Stromal cell of bone marrow (primary cell): ENCODE data around the gene OR2M4.
A peak's percentile ranks its signal among the peaks of the same experiment; 100 is the strongest.
"Not testable (repeated sequence)": the region's sequence is repeated elsewhere in the genome, so short reads cannot be mapped to it uniquely, and the experiment has no call there.

Experiments used
- DNase-seq: peaks from one replicate; pipeline ENCODE4 v3.0.0-alpha.2; 2012; ENCODE audit warnings: low read depth

The OR2M4 gene, protein sequence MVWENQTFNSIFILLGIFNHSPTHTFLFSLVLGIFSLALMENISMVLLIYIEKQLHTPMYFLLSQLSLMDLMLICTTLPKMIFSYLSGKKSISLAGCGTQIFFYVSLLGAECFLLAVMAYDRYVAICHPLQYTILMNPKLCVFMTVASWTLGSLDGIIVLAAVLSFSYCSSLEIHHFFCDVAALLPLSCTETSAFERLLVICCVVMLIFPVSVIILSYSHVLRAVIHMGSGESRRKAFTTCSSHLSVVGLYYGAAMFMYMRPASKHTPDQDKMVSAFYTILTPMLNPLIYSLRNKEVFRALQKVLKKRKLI

DNA sequence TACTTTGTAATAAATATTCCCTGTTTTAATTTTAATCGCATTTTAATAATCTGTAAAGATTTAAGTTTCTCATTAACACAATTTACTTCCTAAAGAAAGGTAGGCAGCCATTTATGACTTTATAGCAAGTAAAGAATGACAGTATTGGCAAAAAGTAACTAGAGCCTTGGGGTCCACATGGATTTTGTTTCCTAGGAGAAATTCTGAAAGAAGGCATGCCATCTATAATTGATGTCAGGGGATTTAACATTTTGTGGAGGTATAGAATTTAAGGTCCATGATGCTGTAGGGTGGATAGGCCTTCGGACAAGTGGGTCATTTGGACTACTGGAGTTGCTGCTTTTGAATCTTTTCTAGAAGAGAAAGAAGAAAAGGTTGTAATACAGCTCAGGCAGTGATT lies at the start of gene OR2M4:
Gene OR2M4 (plus strand): TSS at position 301 of the 400 bp plus-strand sequence. CDS start 7,512 bp downstream, outside the sequence.
- DNase-seq: no peak

DNA sequence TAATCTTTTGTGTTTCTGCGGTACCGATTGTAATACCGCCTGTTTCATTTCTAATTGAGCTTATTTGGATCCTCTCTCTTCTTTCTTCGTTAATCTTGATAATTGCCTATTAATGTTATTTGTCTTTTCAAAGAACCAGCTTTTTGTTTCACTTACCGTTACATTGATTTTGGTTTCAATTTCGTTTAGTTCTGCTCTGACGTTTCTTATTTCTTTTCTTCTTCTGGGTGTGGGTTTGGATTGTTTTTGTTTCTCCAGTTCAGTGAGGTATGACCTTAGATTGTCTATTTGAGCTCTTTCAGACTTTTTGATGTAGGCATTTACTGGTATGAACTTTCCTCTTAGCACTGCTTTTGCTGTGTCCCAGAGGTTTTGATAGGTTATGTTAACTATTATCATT lies 47.2 kb upstream of the OR2M4 start:
- DNase-seq: no peak

DNA sequence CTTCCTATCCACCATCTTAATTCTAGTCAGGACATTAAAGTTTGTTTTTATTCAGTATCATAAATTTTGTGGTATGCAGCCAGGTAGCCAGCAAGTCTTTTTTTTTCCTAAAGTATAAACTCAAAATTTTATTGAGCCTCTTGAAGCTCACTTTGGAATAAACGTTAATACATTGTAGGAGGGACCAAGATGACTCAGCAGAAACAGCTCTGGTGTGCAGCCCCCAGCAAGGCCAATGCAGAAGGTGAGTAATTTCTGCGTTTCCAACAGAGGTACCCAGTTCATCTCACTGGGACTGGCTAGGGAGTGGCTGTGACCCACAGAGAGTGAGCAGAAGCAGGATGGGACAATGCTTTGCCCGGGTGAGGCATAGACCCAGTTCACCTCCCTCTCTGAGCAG lies 43.9 kb upstream of the OR2M4 start:
- DNase-seq: no peak

DNA sequence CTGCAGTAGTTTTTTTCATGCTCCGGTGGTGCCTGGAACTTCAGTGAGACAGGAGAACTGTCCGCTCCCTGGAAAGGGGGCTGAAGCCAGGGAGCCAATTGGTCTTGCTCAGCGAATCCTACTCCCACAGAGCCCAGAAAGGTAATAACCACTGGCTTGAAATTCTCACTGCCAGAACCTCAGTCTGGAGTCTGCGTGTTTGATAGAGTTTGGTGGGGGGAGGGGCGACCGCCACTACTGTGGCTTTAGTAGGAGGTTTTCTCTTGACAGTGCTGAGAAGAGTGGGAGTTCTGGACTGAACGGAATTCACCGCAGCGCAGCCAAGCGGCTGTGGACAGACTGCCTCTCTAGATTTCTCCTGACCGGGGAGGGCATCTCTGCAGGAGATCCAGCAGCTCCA lies 42.2 kb upstream of the OR2M4 start:
- no peak for DNase-seq

DNA sequence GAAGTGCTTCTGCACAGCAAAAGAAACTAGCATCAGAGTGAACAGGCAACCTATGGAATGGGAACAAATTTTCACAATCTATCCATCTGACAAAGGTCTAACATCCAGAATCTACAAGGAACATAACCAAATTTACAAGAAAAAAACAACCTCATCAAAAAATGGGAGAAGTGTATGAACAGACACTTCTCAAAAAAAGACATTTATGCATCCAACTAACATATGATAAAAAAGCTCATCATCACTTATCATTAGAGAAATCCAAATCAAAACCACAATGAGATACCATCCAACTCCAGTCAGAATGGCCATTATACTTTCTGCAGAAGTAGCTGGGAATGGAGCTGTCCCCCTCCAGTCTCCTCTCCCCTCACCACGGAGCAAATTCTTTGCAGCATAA lies 37.1 kb upstream of the OR2M4 start:
- DNase-seq: no peak

DNA sequence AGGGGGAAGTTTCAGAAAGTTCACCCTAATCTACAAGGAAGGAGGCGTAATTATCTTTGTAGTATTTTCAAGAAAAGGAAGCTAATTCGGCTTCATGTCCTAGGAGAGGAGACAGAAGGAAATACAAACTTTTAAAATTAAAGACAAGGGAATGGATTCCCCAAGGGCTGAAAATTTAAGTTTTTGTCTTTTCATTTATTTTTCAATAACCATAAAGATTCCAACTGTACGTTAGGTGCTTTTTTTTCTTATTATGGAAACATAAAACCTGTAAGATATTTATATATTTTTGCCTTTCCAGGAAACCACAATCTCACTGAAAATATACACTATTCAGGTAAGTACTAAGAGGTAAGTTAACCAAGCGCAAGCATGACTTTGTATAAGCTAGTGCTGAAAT lies 34.3 kb upstream of the OR2M4 start, which contains the start of gene OR2M3:
Gene OR2M3 (plus strand): TSS at position 301 of the 400 bp plus-strand sequence. CDS start 5,803 bp downstream, outside the sequence.
- DNase-seq: no peak

DNA sequence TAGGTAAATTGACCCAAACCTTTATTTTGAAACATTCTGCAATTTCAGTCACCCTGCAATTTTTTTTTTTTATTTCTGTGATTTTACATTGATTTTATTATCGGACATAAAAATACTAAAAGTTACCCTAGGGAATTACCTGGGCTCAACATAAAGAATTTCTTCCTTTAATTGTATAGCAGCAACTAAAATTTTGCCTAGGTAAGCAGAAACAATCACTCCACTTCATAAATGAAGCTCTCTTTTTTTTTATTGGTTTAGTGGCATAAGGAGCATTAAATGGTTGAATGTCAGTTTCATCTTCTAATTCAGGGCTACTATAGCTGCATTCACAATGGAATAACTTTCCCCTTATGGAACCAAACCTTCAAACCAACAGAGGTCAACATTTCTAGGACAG lies 15.3 kb upstream of the OR2M4 start:
- DNase-seq: no peak

DNA sequence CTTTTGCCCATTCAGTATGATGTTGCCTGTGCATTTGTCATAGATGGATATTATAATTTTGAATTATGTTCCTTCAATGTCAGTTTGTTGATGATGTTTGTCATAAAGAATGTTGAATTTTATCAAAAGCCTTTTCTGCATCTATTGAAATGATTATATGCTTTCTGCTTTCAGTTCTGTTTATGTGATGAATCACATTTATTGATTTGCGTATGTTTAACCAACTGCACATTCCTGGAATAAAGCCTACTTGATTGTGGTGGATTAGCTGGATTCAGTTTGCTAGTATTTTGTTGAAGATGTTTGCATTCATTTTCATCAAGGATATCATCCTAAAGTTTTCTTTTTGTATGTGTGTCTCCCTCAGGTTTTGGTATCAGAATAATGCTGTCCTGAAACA lies 5.7 kb upstream of the OR2M4 start:
- DNase-seq: no peak

DNA sequence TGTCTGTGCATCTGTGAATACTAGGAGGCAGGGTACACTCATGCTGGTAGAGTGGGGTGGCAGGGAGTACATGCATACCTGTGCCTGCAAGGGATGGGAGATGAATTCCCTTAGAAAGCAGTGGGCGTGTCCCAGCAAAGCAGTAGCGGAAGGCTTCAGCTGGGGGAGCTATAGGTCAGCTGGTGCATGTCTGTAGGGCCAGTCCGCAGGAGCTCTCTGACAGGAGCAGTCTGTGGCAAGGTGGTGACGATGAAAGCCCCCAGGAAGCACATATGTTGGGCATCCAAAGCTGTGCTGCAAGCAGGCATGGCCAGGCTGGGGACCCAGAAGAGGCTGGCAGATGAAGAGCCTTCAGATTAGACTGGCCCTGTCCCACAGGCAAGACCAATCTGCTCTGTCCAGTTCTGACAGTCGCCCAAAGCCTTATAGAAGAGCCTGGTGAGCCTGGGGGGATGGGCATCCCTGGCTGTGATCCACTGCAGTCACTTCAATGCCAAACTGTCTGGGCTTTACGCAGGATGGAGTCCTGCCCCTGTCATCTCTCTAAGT lies 1.8 kb upstream of the OR2M4 start:
- DNase-seq: no peak

DNA sequence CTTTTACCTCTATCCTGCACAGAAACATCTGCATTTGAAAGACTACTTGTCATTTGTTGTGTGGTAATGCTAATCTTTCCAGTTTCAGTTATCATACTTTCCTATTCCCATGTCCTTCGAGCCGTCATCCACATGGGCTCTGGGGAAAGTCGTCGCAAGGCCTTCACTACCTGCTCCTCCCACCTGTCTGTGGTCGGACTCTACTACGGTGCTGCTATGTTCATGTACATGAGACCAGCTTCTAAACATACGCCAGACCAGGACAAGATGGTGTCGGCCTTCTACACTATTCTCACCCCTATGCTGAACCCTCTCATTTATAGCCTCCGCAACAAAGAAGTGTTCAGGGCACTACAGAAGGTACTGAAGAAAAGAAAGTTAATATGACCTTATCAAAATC lies 8.3 kb downstream of the OR2M4 start:
- DNase-seq: no peak

DNA sequence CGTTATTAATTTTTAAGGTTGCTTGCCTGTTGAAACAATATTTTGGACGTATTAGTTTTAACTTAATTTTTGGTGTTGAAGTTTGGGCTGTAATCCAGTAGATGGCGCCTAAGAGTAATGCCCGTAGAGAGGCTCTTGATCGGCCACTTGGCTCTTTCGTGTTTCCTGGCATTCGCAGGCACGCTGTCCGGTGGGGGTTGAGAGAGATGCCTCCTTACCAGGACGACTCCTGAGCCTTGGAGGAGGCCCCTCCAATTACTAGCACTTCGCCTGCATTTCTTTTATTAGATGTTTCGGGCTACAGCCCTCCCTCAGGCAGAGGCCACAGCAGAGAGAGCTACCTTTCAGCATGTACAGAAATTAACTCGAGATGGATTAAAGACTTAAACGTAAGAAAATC lies 12.0 kb downstream of the OR2M4 start:
- peak; percentile 0 for DNase-seq

DNA sequence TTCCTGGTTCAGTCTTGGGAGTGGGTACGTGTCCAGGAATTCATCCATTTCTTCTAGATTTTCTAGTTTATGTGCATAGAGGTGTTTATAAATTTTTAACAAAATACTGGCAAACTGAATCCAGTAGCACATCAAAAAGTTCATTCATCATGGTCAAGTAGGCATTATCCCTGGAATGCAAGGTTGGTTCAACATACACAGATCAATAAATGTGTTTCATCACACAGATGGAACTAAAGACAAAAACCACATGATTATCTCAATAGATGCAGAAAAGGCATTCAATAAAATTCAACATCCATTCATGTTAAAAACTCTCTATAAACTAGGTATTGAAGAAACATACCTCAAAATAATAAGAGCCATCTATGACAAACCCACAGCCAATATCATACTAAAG lies 28.1 kb downstream of the OR2M4 start:
- DNase-seq: not testable (repeated sequence)

DNA sequence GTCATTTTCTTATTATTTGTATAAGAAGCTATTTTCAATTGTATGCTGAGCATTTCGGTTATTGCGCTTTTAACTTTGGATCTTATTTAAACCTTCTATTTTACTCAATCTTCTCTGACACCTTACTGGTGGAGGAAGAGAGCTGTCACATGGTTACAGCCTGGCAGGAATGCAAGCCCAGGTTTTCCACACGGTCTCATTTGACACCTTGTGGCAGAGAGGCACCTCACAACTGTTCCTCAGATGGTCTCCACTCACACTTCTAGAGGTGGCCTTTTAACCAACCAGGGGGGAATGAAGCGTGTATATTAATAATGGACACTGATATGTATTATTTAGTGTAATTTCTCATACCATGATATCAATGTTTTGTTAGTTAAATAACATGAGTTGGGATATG lies 37.0 kb downstream of the OR2M4 start:
- no peak for DNase-seq

DNA sequence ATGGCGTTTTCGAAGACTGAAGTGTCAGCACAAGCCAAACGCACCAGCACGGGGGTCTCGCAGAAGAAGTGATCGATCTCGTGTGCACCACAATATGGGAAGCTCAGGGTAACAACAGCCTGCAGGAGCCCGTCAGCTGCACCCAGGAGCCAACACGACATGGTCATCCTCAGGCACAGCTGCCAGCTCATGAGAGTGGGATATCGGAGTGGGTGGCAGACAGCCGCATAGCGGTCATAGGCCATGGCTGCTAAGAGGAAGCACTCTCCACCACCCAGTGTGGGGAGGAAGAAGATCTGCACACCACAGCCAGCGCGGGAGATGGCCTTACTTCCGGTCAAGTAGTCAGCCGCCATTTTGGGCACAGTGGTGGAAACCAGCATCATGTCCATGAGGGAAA lies 42.0 kb downstream of the OR2M4 start:
- not testable (repeated sequence) for DNase-seq

DNA sequence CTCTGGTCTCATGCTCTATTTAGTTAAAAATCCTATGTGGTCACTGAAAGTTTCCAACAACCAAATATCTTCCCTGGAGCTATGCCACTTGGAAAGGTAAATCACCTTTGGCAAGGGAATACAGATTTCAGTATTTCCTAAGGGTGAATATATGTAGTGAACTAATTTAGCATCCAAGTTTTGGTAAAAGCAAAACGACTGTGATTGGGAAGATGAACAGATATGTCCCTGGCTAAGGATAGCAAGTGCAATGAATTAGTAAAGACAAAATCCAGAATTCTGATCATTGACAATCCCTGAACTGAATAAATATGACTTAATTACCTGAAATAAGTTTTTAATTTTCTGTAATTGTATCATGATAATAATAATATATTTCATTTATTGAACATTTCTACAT lies 46.7 kb downstream of the OR2M4 start, which contains the start of gene OR2T33:
Gene OR2T33 (minus strand): TSS at position 101 of the 400 bp plus-strand sequence. CDS start 4,162 bp downstream, outside the sequence.
- DNase-seq: no peak

DNA sequence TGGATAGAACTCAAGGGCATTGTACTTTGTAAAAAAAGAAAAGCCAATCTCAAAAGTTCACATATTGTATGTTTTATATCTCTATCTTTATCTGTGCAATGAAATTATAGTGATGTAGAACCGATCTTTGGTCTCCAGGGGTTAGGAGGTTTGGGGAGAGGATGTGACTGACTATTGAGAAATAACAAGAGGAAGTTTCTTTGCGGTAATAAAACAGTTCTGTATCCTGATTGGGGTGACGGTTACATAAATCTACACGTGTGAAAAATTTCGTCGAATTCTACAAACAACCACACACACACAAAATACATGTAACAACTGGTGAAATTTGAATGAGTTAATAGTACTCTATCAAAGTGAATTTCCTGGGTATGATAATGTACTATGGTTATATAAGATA lies 57.2 kb downstream of the OR2M4 start:
- no peak for DNase-seq
